Measurements from ENCODE around the gene RAB3GAP2.
"Not testable (repeated sequence)": the region's sequence is repeated elsewhere in the genome, so short reads cannot be mapped to it uniquely, and the experiment has no call there.

GRCh38 chr1:220204758-220205157, 67.5 kb downstream of the RAB3GAP2 start:
- not testable (repeated sequence) for TF ChIP-seq CTCF (IDR thresholded peaks at IDR 0.05); ZFX (IDR thresholded peaks at IDR 0.05; ENCODE audit: borderline replicate concordance)

All from 22Rv1 (cell line).